T-cell (primary cell): ENCODE results near the gene KIAA0513. TPM values are rescaled to one million over a fixed set of nuclear protein-coding genes. Genes with fewer than 3 reads are reported as not detected.

ENCODE experiments used
- ATAC-seq, 4 experiments: fragments of 200-7000 bp in 3 of 4; fragments of 150-1000 bp in 1 of 4; cut with Tn5 transposase; replicated peaks in 1 of 4; 1 replicate in 3 of 4; 2 replicates in 1 of 4; pipeline ENCODE4 v1.10.0; 2021; ENCODE audit warnings: moderate library complexity in 3 of 4, mild to moderate bottlenecking in 2 of 4, moderate number of reproducible peaks in 1 of 4
- CTCF ChIA-PET, 2 donors: fragments of 300-600 bp; sonication (Branson Sonifier 250); formaldehyde crosslinking; loops; one replicate each; lab custom pipeline; 2022; ENCODE audit warnings: antibody characterized with exemption in 2 of 2; lab: Charles Lee
- POLR2A ChIA-PET, 2 donors: fragments of 300-600 bp; sonication (Branson Sonifier 250); formaldehyde crosslinking; loops; one replicate each; lab custom pipeline; 2022; ENCODE audit warnings: antibody characterized with exemption in 2 of 2; lab: Charles Lee
- DNase-seq, 35 experiments: peaks; one replicate each; pipeline versions ENCODE4 v3.0.0 to v3.0.0-alpha.2; 2013 to 2023
- H3K27ac ChIP-seq: one replicate; pipeline ENCODE4 v1.5.1; 2013; ENCODE audit warnings: low read length
- H3K27me3 ChIP-seq, 2 experiments: replicated peaks in 1 of 2; 1 replicate in 1 of 2; 2 replicates in 1 of 2; pipeline versions ENCODE4 v1.6.1 to v1.7.0; 2013; ENCODE audit warnings: low read length in 1 of 2, mixed read lengths in 1 of 2; ENCODE audit not compliant: control insufficient read depth in 2 of 2, insufficient read depth in 2 of 2; ENCODE audit errors: extremely low read depth in 1 of 2
- H3K36me3 ChIP-seq, 2 donors: 1 replicate in 1 of 2; 2 replicates in 1 of 2; pipeline versions ENCODE4 v1.6.1 to v1.7.0; 2013; ENCODE audit warnings: low read length in 1 of 2; ENCODE audit not compliant: control insufficient read depth in 2 of 2, insufficient read depth in 1 of 2; ENCODE audit errors: extremely low read depth in 1 of 2
- H3K4me1 ChIP-seq, 2 experiments: 1 replicate in 1 of 2; 2 replicates in 1 of 2; pipeline versions ENCODE4 v1.6.1 to v1.7.0; 2013; ENCODE audit warnings: low read length in 2 of 2, mixed read lengths in 1 of 2; ENCODE audit not compliant: insufficient read depth in 2 of 2, control insufficient read depth in 1 of 2; ENCODE audit errors: extremely low read depth in 1 of 2
- H3K4me3 ChIP-seq, 2 donors: 1 replicate in 1 of 2; 2 replicates in 1 of 2; pipeline versions ENCODE4 v1.5.1 to v1.7.0; 2013; ENCODE audit warnings: mild to moderate bottlenecking in 2 of 2, low read length in 1 of 2, moderate library complexity in 1 of 2; ENCODE audit not compliant: control insufficient read depth in 1 of 2; ENCODE audit errors: extremely low read depth in 1 of 2
- H3K9me3 ChIP-seq: 2 replicates; pipeline ENCODE4 v1.7.0; 2013
- H3K27ac Mint-ChIP-seq, 2 donors: one replicate each; pipeline ENCODE4 v1.8.0; 2020 to 2021; ENCODE audit warnings: mild to moderate bottlenecking in 2 of 2, mixed read lengths in 2 of 2
- H3K27me3 Mint-ChIP-seq, 2 donors: one replicate each; pipeline ENCODE4 v1.8.0; 2021 to 2022; ENCODE audit warnings: mixed read lengths in 2 of 2
- H3K36me3 Mint-ChIP-seq: one replicate; pipeline ENCODE4 v1.8.0; 2021; ENCODE audit warnings: mixed read lengths
- H3K4me1 Mint-ChIP-seq, 3 donors: one replicate each; pipeline ENCODE4 v1.8.0; 2020 to 2022; ENCODE audit warnings: mixed read lengths in 3 of 3, mild to moderate bottlenecking in 1 of 3
- H3K4me3 Mint-ChIP-seq, 3 donors: one replicate each; pipeline ENCODE4 v1.8.0; 2020 to 2022; ENCODE audit warnings: mild to moderate bottlenecking in 3 of 3, mixed read lengths in 3 of 3, moderate library complexity in 3 of 3
- H3K9me3 Mint-ChIP-seq, 3 donors: one replicate each; pipeline ENCODE4 v1.8.0; 2020 to 2022; ENCODE audit warnings: mixed read lengths in 3 of 3
- WGBS: methylation state at CpG from one replicate; pipeline ENCODE4 v1.1.5; 2013; ENCODE audit warnings: missing lambda C conversion rate; ENCODE audit not compliant: insufficient coverage; 5-methylcytosine and 5-hydroxymethylcytosine counted together
- total RNA-seq, 35 experiments: library from RNA in 6 of 35; stranded (reverse) in 6 of 35; fragments of 120-200 nt in 1 of 35; gene quantifications; one replicate each; pipeline versions ENCODE4 v1.2.1 to v1.2.4 and lab custom pipeline; 2013 to 2026

KIAA0513 gene
- total RNA-seq, 5 donors from 2014 or later (not counting 1 experiment from before 2014, with no cell fraction given), result 9.2 to 19.7 (median 17.2) TPM

DNA sequence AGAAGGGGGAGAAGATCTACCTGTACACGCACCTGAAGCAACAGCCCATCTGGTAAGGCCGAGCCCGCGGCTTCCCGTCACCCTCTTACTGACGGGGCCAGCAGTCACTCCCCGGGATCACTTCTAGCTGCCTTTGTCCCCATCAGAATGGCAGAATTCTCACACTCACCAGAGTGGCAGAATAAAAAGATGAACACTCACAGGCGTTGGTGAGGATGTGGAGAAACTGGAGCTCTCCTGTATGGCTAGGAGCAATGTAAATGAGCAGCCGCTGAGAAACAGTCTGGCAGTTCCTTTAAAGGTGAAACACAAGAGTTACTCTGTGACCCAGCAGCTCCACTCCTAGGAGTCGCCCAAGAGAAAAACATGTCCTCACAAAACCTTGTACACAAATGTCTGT lies 51.4 kb downstream of the KIAA0513 start:
- Mint-ChIP-seq H3K9me3 (no peaks in the 10 kb centered on the region), H3K4me3 (no peak overlapping the region), H3K27ac (no peak overlapping the region), H3K36me3 (peaks cover 28% of the 10 kb centered on the region), H3K4me1 (peaks cover 10 to 13% (median 13%) of the 10 kb centered on the region in 3 donors), H3K27me3 (no peaks in the 10 kb centered on the region)
- ChIA-PET CTCF (no interaction called here), POLR2A (no interaction called here)
- peaks cover 5 to 9% of the 10 kb centered on the region in 2 experiments for H3K4me1 ChIP-seq
- no peak overlapping the region for H3K4me3 ChIP-seq
- H3K27ac ChIP-seq, result no peak overlapping the region
- H3K9me3 ChIP-seq, result no peaks in the 10 kb centered on the region
- no peak for ATAC-seq
- 100% methylated on average over 1 of the region's 10 CpGs for WGBS
- no peak for DNase-seq
- H3K27me3 ChIP-seq, result no peaks in the 10 kb centered on the region
- peaks cover 9 to 44% of the 10 kb centered on the region in 2 donors for H3K36me3 ChIP-seq

DNA sequence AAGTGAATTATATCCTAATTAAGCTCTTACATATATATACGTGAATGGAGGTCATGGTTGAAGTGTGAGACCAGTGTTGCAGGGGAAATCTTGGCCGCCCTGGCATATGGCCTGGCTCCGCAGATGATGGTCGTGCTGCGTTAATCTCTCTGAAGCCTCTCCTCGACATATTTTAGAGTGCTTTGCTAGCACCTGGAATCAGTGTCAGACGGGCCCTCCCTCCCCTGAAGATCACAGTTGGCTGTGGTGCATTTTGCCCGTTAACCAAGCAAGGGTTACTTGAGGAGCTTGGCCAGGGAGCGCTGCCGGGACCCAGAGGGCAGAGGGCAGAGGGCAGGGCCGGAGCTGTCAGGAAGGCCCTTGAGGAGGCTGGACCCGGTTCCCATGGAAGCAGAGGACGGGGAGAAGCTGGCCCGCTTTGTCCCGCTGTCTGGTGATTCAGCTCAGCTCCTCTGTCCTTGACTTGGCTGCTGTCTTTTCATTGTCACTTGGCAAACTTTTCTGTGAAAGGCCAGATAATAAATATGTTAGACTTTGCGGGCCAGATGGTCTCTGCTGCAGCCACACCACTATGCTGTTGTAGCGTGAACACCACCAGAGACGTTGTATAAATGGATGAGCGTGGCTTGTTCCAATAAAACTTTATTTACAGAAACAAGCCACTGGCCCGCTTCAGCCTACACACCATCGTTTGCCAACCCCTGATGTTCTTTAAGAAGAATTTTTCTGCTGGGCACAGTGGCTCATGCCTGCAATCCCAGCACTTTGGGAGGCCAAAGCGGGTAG lies 52.4 kb downstream of the KIAA0513 start:
- Mint-ChIP-seq H3K4me1 (peaks cover 10 to 13% (median 13%) of the 10 kb centered on the region in 3 donors), H3K4me3 (no peak overlapping the region), H3K9me3 (no peaks in the 10 kb centered on the region), H3K36me3 (peaks cover 21% of the 10 kb centered on the region), H3K27ac (no peak overlapping the region), H3K27me3 (no peaks in the 10 kb centered on the region)
- ChIA-PET CTCF (no interaction called here), POLR2A (interaction anchor here (0.6 kb wide), 2 partner anchors 11 to 655 kb away, joined by 3 read pairs; no protein-coding TSS in a partner anchor)
- H3K27ac ChIP-seq, result no peak overlapping the region
- H3K4me3 ChIP-seq, result no peak overlapping the region
- no peaks in the 10 kb centered on the region for H3K9me3 ChIP-seq
- DNase-seq, result no peak
- H3K36me3 ChIP-seq, result peaks cover 9 to 39% of the 10 kb centered on the region in 2 donors
- no peaks in the 10 kb centered on the region for H3K27me3 ChIP-seq
- WGBS, result 86% methylated on average over 20 of the region's 22 CpGs
- ATAC-seq, result no peak
- peaks cover 5 to 9% of the 10 kb centered on the region in 2 experiments for H3K4me1 ChIP-seq

DNA sequence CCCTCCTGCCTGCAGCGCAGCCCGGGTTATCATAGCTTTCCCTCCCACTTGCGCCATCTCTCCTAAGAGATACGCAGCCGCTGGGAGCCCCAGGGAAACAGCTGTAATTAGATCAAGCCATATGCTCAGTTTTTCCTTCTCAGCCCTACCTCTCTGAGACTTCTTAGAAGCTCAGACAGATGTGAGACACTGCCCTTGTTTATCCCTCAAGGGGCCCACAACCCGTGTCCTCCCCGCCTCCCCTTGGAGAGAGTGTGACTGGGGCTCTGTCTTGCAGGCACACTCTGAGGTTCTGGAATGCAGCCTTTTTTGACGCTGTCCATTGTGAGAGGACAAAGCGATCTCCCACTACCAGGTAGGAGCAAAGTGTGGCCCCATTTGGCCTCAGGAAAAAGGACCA lies 53.4 kb downstream of the KIAA0513 start:
- Mint-ChIP-seq H3K27ac (no peak overlapping the region), H3K4me3 (no peak overlapping the region), H3K27me3 (no peaks in the 10 kb centered on the region), H3K4me1 (peaks cover 10 to 13% (median 13%) of the 10 kb centered on the region in 3 donors), H3K36me3 (peaks cover 15% of the 10 kb centered on the region), H3K9me3 (no peaks in the 10 kb centered on the region)
- H3K27ac ChIP-seq, result no peak overlapping the region
- CTCF ChIA-PET, result interaction anchor here in 1 of 2 donors (0.6 kb wide), 1 partner anchor 355 kb away, joined by 3 read pairs; no protein-coding TSS in a partner anchor
- H3K36me3 ChIP-seq, result peaks cover 9 to 31% of the 10 kb centered on the region in 2 donors
- WGBS, result 91% methylated on average over 9 of the region's 9 CpGs
- no peaks in the 10 kb centered on the region for H3K27me3 ChIP-seq
- POLR2A ChIA-PET, result no interaction called here
- ATAC-seq (no peak), DNase-seq (no peak)
- peaks cover 5 to 9% of the 10 kb centered on the region in 2 experiments for H3K4me1 ChIP-seq
- H3K4me3 ChIP-seq, result no peak overlapping the region
- no peaks in the 10 kb centered on the region for H3K9me3 ChIP-seq

DNA sequence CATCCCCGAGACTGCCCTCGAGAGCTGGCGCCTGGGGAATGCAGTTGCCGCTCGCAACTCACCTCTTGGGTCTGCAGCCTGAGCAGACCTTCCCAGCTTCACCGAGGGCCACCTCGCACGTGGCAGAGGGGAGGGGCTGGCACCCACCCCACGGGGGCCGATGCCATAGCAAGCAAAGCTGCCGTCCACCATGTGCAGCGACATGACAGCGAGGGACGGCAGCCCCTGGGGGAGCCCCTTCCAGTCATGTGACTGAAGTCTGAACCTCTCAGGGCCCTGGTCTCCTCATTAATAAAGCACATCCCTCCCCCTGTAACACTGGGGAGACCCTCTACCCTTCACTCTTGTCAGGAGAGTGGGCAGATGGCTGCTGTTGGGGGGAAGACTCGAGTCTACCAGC lies 54.2 kb downstream of the KIAA0513 start:
- H3K27ac ChIP-seq, result no peak overlapping the region
- H3K36me3 ChIP-seq, result peaks cover 9 to 23% of the 10 kb centered on the region in 2 donors
- WGBS, result 89% methylated on average over 14 of the region's 15 CpGs
- no peaks in the 10 kb centered on the region for H3K27me3 ChIP-seq
- no peak overlapping the region for H3K4me3 ChIP-seq
- CTCF ChIA-PET, result interaction anchor here in 1 of 2 donors (0.5 to 0.6 kb wide), 2 partner anchors 47 to 355 kb away, joined by 3 to 6 read pairs; no protein-coding TSS in a partner anchor
- no peak for ATAC-seq
- POLR2A ChIA-PET, result no interaction called here
- no peak overlapping the region for H3K4me3 Mint-ChIP-seq
- H3K27me3 Mint-ChIP-seq, result no peaks in the 10 kb centered on the region
- no peak overlapping the region for H3K27ac Mint-ChIP-seq
- no peak for DNase-seq
- peaks cover 13 to 17% (median 13%) of the 10 kb centered on the region in 3 donors for H3K4me1 Mint-ChIP-seq
- H3K4me1 ChIP-seq, result peaks cover 5 to 16% of the 10 kb centered on the region in 2 experiments
- H3K36me3 Mint-ChIP-seq, result peaks cover 12% of the 10 kb centered on the region
- H3K9me3 ChIP-seq, result no peaks in the 10 kb centered on the region
- H3K9me3 Mint-ChIP-seq, result no peaks in the 10 kb centered on the region

DNA sequence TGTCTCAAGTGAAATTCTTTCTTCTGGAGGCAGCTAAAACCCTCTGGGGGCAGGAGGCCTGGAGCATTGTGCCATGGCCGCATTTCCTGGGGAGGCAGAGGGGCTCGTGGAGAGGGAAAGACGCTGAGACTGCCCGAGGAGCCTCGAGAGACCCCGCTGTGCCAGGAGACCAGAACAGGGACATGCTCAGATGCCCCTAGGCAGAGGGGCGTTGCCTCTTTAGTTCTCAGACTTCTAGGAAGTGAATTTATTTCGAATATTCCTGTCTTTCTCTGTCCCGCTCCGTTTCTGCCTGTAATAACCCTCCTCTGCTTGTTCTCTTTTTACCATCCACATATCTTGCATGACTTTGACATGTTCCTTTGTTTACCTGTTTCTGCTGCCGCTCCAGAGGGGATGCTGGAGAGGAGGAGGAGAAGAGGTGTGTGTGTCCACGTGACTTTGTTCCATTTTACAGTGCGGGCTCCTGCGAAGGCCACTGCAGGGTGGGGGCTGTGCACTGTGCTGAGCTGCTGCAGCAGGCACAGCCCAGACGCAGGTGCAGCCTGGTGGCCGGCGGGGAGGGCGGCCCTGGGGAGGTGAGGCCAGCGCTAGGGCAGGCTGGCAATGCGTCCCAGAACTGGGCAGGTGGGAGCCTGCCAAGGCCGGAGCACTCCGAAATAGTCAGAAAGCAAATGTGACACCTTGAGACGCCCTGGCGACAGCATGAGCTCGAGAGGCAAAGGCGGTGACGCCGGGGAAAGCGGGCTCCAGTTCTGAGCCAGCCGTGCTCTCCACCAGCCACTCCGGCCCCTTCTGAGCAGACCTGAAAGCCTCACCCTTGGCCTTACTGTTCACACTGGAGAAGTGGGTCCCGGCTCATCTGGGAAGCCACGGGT lies 54.8 kb downstream of the KIAA0513 start:
- peak overlapping the region in 1 of 3 donors; percentile 41 for H3K4me3 Mint-ChIP-seq
- CTCF ChIA-PET, result interaction anchor here (0.5 kb wide), 2 partner anchors 47 to 55 kb away, joined by 3 to 6 read pairs; no protein-coding TSS in a partner anchor

More for the DNA sequence above, 54.8 kb downstream of the KIAA0513 start:
- peaks cover 12% of the 10 kb centered on the region for H3K36me3 Mint-ChIP-seq
- peaks cover 17 to 20% (median 17%) of the 10 kb centered on the region in 3 donors for H3K4me1 Mint-ChIP-seq
- POLR2A ChIA-PET, result no interaction called here
- 65% methylated on average over 30 of the region's 33 CpGs for WGBS
- H3K27me3 ChIP-seq, result no peaks in the 10 kb centered on the region
- H3K9me3 ChIP-seq, result no peaks in the 10 kb centered on the region
- ATAC-seq (peak in 1 of 4 experiments; percentile 35), DNase-seq (no peak)
- H3K27me3 Mint-ChIP-seq, result no peaks in the 10 kb centered on the region
- H3K27ac Mint-ChIP-seq, result peak overlapping the region in 1 of 2 donors; percentile 16
- no peak overlapping the region for H3K4me3 ChIP-seq
- H3K36me3 ChIP-seq, result peaks cover 9 to 19% of the 10 kb centered on the region in 2 donors
- H3K27ac ChIP-seq, result no peak overlapping the region
- no peaks in the 10 kb centered on the region for H3K9me3 Mint-ChIP-seq
- peaks cover 5 to 20% of the 10 kb centered on the region in 2 experiments for H3K4me1 ChIP-seq
